HPDE6-E6E7 (cell line): ENCODE results near the gene NEDD8.

Source experiments
- DNase-seq: peaks from one replicate; pipeline ENCODE4 v3.0.0; 2011; ENCODE audit warnings: missing footprints; ENCODE audit errors: extremely low spot score

The NEDD8 gene

GRCh38 chr14:24196071-24197055 is 35.8 kb downstream of the NEDD8 start:
- peak; percentile 21 for DNase-seq

DNA sequence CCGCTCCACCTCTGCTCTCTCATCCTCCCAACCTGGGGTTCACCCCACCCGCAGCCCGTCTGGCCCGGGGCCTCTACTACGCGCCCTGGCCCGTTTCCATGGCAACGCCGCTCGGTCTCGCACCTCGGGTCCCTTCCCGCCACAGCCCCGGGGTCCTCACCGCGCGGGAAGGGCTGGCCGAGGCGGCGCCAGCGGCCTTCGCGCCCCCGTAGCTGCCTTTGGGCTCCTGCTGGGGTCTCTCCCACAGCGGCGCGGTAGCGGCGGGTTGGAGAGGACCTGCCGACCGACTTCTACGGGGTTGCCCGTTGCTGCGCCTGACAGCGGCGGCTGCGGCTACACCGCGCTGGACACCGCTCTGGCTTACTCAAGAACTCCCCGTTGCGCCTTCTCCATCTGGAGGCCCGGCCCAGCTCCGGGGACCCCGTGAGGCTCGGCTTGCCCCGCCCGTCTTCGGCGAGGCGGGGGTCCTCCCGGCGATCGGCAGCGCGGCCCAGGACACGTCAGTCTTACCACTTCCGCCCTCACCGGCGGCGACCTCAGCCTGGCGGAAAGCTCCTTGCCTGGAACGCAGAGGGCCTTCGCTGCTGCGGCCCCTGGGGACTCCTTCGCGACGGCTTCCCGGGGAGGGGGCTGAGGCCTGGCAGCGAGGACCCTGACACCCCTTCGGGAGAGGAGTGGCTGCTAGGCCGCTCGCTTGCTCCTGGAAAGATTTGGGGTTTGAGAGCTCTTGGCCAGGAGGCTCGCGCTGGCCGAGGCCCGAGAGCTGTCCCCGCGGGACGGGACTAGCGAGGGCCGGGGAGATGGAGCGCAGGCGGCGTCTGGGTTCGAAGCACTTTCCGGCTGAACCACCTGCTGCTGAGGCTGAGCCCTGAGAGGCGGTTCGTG is 36.7 kb downstream of the NEDD8 start, which contains the start of gene TM9SF1:
Gene TM9SF1, minus strand, starts transcription at position 256 of the 885 bp plus-strand sequence. CDS start 422 bp downstream, outside the sequence.
- peak; percentile 86 for DNase-seq

- DNase-seq = no peak
Measured at GRCh38 chr14:24194873-24195185, 37.3 kb downstream of the NEDD8 start.

GRCh38 chr14:24194186-24194872 is 37.8 kb downstream of the NEDD8 start:
- DNase-seq = no peak

GRCh38 chr14:24192933-24193332 is 39.2 kb downstream of the NEDD8 start:
- DNase-seq = no peak

- DNase-seq = no peak
Measured at GRCh38 chr14:24190416-24190815, 41.8 kb downstream of the NEDD8 start.

DNA sequence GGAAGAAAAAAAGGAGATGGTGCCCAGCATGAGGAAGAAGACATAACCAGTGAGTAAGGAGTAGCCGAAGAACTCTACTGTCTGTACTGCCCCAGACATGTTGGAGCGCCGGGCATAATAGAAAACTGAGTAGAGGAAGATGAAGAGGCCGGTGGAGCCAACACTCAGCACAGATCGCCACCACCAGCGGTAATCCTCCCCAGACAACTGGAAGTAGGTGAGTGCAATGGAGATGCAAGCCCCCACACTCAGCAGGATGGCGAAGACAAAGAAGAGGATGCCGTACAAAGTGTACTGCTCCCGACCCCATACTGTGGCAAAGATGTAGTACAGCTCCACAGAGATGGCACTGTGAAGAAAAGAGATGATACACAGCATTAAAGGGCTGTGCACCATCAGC is 42.7 kb downstream of the NEDD8 start:
- DNase-seq = no peak

DNA sequence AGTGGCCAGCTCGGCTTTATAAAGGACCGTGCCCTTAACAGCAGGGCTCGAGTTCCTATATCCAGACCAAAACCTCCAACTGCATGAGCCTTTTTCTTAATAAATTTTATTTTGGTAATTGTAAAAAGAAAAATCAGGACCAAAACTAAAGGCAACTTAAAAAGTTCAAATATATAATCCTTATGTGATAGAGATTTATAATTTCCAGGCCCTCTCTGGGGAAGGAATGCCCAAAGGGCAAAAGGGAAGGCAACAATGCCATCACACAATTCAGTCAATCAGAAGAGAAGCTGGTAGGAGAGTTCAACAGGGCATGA is 43.1 kb downstream of the NEDD8 start:
- DNase-seq = no peak

- peak; percentile 98 for DNase-seq
Measured at GRCh38 chr14:24188251-24189058, 43.7 kb downstream of the NEDD8 start, which contains the start of gene IPO4. Gene IPO4, minus strand, starts transcription at chr14:24188816. Its CDS starts 29 bp downstream, at chr14:24188787.

GRCh38 chr14:24187539-24187915 is 44.6 kb downstream of the NEDD8 start:
- DNase-seq = no peak

DNA sequence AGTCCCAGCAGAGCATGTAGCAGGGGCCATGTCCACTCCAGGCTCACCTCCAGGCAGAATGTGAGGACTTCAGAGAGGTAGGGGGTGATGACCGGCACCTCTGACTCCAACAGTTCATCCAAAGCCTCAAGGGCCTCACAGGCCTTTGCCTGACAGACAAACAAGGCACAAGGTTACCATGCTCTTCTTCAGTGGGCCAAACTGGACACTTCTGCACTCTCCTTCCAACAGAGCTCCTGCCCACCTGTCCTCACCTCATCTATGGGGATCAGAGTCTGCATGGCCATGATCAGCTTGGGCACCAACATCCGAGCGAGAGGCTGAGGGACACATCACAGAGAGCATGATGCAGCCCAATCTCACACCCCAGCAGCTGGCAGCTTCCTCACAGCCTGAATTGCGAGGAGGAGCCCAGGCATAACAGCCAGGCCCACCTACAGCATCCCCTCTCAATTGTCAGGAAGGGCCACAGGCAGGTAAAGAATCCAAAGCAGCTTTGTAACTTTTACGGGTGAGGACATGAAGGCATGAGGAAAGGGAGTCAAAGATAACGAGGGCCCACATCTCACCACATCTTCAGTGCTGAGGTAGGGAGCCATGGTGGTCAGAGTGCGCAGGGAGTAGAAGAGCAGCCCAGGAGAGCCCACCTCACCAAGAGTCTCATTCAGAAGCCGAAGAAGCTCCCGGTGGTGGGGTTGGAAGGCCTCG is 45.2 kb downstream of the NEDD8 start:
- no peak for DNase-seq

GRCh38 chr14:24185741-24186140 is 46.4 kb downstream of the NEDD8 start:
- DNase-seq = no peak

- DNase-seq = no peak
Measured at GRCh38 chr14:24185026-24185425, 47.1 kb downstream of the NEDD8 start.

GRCh38 chr14:24184104-24184970 is 47.8 kb downstream of the NEDD8 start:
- DNase-seq = no peak

DNA sequence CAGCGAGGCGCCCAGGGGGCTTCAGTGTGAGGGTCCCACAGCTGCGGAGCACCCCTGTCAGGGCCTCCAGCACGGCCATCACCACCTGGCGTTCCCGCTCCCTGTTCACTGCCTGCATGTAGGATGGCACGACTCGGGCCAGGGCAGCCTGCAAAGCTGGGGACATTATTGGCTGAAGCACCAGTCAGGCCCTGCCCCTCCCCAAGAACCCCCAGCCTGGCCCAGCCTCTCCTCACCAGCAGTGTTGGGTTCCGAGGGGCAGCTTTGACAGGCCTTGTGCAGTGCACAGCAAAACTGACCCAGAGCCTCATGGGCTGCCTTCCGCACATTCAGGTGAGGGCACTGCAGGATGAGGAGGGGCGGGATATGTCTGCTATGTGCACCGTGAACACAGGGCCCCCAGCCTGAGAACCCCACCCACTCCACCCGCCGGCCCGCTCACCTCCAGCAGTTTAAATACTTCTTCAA is 49.1 kb downstream of the NEDD8 start:
- DNase-seq = no peak

- DNase-seq = no peak
Measured at GRCh38 chr14:24182110-24182882, 49.9 kb downstream of the NEDD8 start.

GRCh38 chr14:24181371-24182077 is 50.6 kb downstream of the NEDD8 start:
- DNase-seq = no peak
